WI38 (cell line): ENCODE measurements around the gene SLC44A5.
"Not testable (repeated sequence)": the region's sequence is repeated elsewhere in the genome, so short reads cannot be mapped to it uniquely, and the experiment has no call there.

Experiments
- H3K4me3 ChIP-seq: 2 replicates; pipeline ENCODE4 v1.5.1; 2011; ENCODE audit warnings: low read depth, mild to moderate bottlenecking, control low read depth, low read length
- CTCF ChIP-seq: IDR thresholded peaks from 2 replicates; pipeline ENCODE4 v1.5.1; 2012; ENCODE audit warnings: low read depth, mild to moderate bottlenecking, control low read depth, low read length

SLC44A5 gene

GRCh38 chr1:75502776-75503175 lies 108.1 kb downstream of the SLC44A5 start:
- TF ChIP-seq CTCF = no peak
- no peak overlapping the region for H3K4me3 ChIP-seq

GRCh38 chr1:75501577-75502295 lies 109.2 kb downstream of the SLC44A5 start:
- TF ChIP-seq CTCF = no peak
- H3K4me3 ChIP-seq = no peak overlapping the region

GRCh38 chr1:75492011-75492410 lies 118.9 kb downstream of the SLC44A5 start:
- TF ChIP-seq CTCF = no peak

GRCh38 chr1:75487399-75487798 lies 123.5 kb downstream of the SLC44A5 start:
- H3K4me3 ChIP-seq = no peak overlapping the region
- TF ChIP-seq CTCF = no peak

More at GRCh38 chr1:75492011-75492410, 118.9 kb downstream of the SLC44A5 start:
- H3K4me3 ChIP-seq = no peak overlapping the region

- H3K4me3 ChIP-seq = no peak overlapping the region
- TF ChIP-seq CTCF = no peak
Measured at GRCh38 chr1:75484789-75485188, 126.1 kb downstream of the SLC44A5 start.

GRCh38 chr1:75482951-75483350 lies 128.0 kb downstream of the SLC44A5 start:
- no peak for TF ChIP-seq CTCF
- no peak overlapping the region for H3K4me3 ChIP-seq

- not testable (repeated sequence) for H3K4me3 ChIP-seq
Measured at GRCh38 chr1:75476486-75476885, 134.4 kb downstream of the SLC44A5 start.

GRCh38 chr1:75475696-75476095 lies 135.2 kb downstream of the SLC44A5 start:
- no peak overlapping the region for H3K4me3 ChIP-seq
- no peak for TF ChIP-seq CTCF
